GM10266 (cell line): ENCODE measurements around the gene PPFIA1.

Source experiments
- DNase-seq: peaks from one replicate; pipeline ENCODE4 v3.0.0; 2012; ENCODE audit errors: extremely low spot score
- TF ChIP-seq, protein P1 (sequence below): IDR thresholded peaks from 2 replicates; pipeline ENCODE4 v1.5.1; 2012; ENCODE audit warnings: mild to moderate bottlenecking, low read depth; ENCODE audit not compliant: control insufficient read depth, insufficient read depth; ENCODE audit errors: missing control alignments

Gene PPFIA1

DNA sequence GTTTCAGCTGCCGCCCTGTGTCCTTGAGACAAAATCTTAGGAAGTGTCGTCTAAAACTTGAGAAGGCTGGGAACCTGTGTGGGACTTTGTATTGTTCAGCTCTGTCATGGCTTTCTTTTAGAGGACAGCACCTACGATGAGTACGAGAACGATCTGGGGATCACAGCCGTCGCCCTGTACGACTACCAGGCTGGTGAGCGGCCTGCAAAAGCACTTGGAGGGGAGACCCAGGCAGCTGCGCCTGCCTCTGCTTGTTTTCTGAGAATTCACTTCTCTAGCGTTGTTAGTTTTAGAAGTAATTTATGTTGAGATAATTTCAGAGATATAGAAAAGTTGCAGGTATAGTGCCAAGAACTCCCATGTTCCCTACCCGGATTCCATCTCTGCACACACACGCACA lies 163.0 kb downstream of the PPFIA1 start:
- no peak for DNase-seq
- TF ChIP-seq, protein P1, sequence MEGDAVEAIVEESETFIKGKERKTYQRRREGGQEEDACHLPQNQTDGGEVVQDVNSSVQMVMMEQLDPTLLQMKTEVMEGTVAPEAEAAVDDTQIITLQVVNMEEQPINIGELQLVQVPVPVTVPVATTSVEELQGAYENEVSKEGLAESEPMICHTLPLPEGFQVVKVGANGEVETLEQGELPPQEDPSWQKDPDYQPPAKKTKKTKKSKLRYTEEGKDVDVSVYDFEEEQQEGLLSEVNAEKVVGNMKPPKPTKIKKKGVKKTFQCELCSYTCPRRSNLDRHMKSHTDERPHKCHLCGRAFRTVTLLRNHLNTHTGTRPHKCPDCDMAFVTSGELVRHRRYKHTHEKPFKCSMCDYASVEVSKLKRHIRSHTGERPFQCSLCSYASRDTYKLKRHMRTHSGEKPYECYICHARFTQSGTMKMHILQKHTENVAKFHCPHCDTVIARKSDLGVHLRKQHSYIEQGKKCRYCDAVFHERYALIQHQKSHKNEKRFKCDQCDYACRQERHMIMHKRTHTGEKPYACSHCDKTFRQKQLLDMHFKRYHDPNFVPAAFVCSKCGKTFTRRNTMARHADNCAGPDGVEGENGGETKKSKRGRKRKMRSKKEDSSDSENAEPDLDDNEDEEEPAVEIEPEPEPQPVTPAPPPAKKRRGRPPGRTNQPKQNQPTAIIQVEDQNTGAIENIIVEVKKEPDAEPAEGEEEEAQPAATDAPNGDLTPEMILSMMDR = no peak
